Kidney epithelial cell (primary cell): ENCODE results near the gene UVRAG. TPM values are rescaled to one million over a fixed set of nuclear protein-coding genes. Genes with fewer than 3 reads are reported as not detected.

Experiments
- DNase-seq: peaks from one replicate; pipeline ENCODE4 v3.0.0-alpha.2; 2010; ENCODE audit warnings: low read depth
- H3K27me3 ChIP-seq: 2 replicates; pipeline ENCODE4 v1.6.0; 2011; ENCODE audit warnings: low read length; ENCODE audit not compliant: control insufficient read depth, insufficient read depth
- H3K36me3 ChIP-seq: 2 replicates; pipeline ENCODE4 v1.5.1; 2011; ENCODE audit warnings: low read length; ENCODE audit not compliant: control insufficient read depth, insufficient read depth
- H3K4me3 ChIP-seq: 2 replicates; pipeline ENCODE4 v1.5.1; 2011; ENCODE audit warnings: low read depth, mild to moderate bottlenecking, control low read depth, low read length
- total RNA-seq: library from RNA; depleted of rRNA; stranded (reverse); fragments of >200 nt; gene quantifications from 2 replicates; pipeline ENCODE4 v1.2.3, GENCODE V29; 2015
- TF ChIP-seq, protein P1 (sequence below): IDR thresholded peaks from 2 replicates; pipeline ENCODE4 v1.5.1; 2011; ENCODE audit warnings: mild to moderate bottlenecking, moderate library complexity, low read length, control low read depth, inconsistent platforms; ENCODE audit not compliant: insufficient read depth, poor library complexity, severe bottlenecking

UVRAG gene
- total RNA-seq, 1 donor from 2014 or later: 16.2 TPM

GRCh38 chr11:76174330-76174729 is 359.3 kb downstream of the UVRAG start:
- DNase-seq: no peak
- Histone ChIP-seq H3K4me3 (no peak overlapping the region), H3K36me3 (no peaks in the 10 kb centered on the region), H3K27me3 (peaks cover 6% of the 10 kb centered on the region)
- TF ChIP-seq, protein P1, sequence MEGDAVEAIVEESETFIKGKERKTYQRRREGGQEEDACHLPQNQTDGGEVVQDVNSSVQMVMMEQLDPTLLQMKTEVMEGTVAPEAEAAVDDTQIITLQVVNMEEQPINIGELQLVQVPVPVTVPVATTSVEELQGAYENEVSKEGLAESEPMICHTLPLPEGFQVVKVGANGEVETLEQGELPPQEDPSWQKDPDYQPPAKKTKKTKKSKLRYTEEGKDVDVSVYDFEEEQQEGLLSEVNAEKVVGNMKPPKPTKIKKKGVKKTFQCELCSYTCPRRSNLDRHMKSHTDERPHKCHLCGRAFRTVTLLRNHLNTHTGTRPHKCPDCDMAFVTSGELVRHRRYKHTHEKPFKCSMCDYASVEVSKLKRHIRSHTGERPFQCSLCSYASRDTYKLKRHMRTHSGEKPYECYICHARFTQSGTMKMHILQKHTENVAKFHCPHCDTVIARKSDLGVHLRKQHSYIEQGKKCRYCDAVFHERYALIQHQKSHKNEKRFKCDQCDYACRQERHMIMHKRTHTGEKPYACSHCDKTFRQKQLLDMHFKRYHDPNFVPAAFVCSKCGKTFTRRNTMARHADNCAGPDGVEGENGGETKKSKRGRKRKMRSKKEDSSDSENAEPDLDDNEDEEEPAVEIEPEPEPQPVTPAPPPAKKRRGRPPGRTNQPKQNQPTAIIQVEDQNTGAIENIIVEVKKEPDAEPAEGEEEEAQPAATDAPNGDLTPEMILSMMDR: no peak

GRCh38 chr11:76175783-76176182 is 360.8 kb downstream of the UVRAG start:
- H3K4me3 ChIP-seq: no peak overlapping the region
- H3K27me3 ChIP-seq: peaks cover 3% of the 10 kb centered on the region
- no peak for DNase-seq
- TF ChIP-seq, protein P1: no peak
- no peaks in the 10 kb centered on the region for H3K36me3 ChIP-seq

- H3K36me3 ChIP-seq: no peaks in the 10 kb centered on the region
- TF ChIP-seq, protein P1: no peak
- no peak for DNase-seq
- no peak overlapping the region for H3K4me3 ChIP-seq
- H3K27me3 ChIP-seq: peaks cover 3% of the 10 kb centered on the region
These were observed 361.5 kb downstream of the UVRAG start for GRCh38 chr11:76176463-76176862.

- DNase-seq: no peak
- peaks cover 3% of the 10 kb centered on the region for H3K27me3 ChIP-seq
- TF ChIP-seq, protein P1: no peak
- no peaks in the 10 kb centered on the region for H3K36me3 ChIP-seq
- no peak overlapping the region for H3K4me3 ChIP-seq
These were observed 362.3 kb downstream of the UVRAG start for GRCh38 chr11:76177250-76177686.

DNA sequence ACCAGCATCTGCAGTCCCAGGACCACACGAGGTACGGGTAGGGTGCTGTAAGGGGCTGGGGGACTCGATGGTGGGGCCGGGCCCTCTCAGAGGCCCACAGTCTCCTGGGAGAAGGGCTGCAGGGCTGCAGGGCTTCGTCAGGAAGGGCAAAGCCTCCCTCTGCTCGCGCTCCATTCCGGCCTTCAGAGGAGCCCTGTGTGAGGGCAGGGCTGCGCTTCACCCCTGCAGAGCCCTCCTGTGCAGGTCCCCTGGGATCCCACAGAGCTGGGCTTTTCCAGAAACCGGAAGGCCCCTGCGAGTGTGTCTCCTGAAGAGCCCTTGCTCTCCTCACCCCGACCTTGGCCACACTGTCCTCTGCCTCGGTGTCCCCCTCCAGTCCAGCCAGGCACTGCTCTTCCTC is 364.1 kb downstream of the UVRAG start:
- Histone ChIP-seq H3K27me3 (no peaks in the 10 kb centered on the region), H3K4me3 (no peak overlapping the region), H3K36me3 (no peaks in the 10 kb centered on the region)
- TF ChIP-seq, protein P1: no peak
- no peak for DNase-seq

DNA sequence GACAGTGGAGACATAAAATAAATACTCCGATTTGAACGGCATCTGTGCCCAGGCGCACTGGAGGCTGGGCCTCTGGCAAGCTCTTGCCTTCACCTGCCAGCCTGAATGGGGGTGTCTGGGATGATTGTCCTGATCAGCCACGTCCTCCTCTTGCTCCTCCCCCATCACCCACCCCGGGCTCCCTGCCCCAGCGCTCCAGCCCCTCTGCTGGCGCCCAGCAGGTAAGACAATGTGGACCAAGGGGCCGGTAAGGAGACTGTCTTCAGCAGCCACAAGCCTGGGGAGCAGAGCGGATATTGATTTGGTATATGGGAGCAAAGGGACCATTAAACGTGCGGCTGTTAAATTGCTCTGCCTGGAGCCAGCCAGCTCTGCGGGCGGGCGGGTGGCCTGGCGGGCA is 366.4 kb downstream of the UVRAG start:
- no peak for DNase-seq
- TF ChIP-seq, protein P1: no peak

More for the DNA sequence above, 366.4 kb downstream of the UVRAG start:
- Histone ChIP-seq H3K4me3 (no peak overlapping the region), H3K36me3 (no peaks in the 10 kb centered on the region), H3K27me3 (peaks cover 5% of the 10 kb centered on the region)
